HG03558 (cell line): ENCODE measurements around the gene INF2.
"Not testable (repeated sequence)": the region's sequence is repeated elsewhere in the genome, so short reads cannot be mapped to it uniquely, and the experiment has no call there.

ENCODE experiments used
- ATAC-seq: cut with Tn5 transposase; IDR thresholded peaks from one replicate; pipeline ENCODE4 v1.9.1; 2021; ENCODE audit warnings: moderate number of reproducible peaks; ENCODE audit not compliant: unreplicated experiment; ENCODE audit errors: extremely low read depth

Gene INF2

GRCh38 chr14:104715871-104716270 lies 26.5 kb downstream of the INF2 start:
- ATAC-seq = no peak

- ATAC-seq = no peak
Observed at GRCh38 chr14:104717137-104717536, 27.7 kb downstream of the INF2 start.

DNA sequence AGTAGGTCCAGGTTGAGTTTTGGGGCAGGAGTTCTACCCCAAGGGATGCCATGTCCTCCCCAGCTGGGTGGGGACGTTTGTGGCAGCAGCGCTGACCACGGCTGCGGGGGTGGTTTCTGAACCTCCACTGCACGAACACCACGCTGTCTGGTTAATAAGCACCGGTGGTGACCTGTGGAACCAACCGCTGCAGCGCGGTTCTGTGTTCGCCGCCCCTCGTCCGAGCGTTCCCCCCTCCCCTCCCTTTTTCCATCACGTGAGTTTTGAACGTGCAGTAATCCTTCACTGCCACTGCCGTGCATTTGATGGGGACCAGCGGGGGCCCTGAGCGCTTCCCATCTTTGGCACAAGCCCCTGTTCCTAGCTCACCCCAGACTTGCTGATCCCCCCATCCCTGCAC lies 28.2 kb downstream of the INF2 start:
- ATAC-seq = no peak

DNA sequence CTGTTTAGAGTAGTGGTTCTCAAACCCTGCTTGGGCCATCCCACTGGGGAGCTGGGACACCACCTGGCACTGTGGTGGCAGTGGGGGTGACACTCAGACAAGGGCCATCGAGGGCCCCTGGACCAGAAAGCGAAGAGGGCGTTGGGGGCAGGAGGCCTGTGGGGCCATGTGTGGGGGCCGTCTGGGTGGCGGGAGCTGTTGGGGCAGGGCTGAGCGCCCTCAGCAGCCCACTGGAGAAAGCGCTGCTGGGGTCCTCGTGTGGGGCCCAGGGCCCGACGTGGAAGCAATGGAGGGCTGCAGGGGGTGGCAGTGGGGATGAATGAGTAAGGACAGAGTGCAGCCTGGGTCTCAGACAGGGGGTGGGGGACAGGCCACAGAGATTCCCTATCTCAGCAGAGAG lies 28.7 kb downstream of the INF2 start:
- no peak for ATAC-seq

DNA sequence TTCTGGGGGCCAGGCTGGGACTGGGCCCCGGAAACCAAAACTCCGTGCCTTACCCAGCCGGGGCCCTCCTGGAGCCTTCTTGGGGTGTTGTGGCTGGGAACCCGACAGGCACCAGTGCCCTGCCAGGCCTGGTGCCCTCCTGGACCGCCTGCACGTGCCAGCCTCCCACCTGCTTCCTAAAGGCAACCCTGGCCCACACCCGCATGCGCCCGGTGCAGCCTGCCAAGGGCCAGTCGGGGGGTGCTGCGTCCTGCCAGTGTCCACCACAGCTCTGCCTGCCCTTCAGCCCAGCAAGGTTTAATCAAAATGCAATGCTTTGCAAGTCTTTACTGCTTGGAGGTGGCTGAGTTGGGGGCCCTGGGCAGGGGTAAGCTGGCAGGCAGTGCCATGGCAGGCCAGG lies 29.5 kb downstream of the INF2 start:
- ATAC-seq = no peak

DNA sequence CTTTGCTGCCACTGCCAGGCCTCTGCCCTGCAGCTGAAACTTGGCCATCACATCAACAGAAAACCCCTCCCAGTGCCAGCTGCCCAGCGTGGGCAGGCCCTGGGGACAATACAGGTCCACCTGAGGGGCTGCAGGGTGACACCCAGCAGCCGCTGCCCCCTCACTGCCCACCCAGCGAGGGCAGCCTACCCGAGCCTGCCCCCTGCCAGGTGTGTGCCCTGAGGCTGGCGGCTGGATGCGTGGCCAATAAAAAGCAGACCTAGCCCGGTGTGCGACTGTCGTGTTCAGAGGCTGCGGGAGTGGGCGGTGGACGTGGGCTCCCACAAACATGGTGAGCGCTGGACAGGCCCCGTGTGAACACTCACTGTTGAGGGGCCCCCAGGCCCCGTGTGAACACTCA lies 29.9 kb downstream of the INF2 start:
- no peak for ATAC-seq

- no peak for ATAC-seq
Observed at GRCh38 chr14:104721505-104722431, 32.4 kb downstream of the INF2 start.

- no peak for ATAC-seq
Observed at GRCh38 chr14:104722938-104723650, 33.7 kb downstream of the INF2 start.

DNA sequence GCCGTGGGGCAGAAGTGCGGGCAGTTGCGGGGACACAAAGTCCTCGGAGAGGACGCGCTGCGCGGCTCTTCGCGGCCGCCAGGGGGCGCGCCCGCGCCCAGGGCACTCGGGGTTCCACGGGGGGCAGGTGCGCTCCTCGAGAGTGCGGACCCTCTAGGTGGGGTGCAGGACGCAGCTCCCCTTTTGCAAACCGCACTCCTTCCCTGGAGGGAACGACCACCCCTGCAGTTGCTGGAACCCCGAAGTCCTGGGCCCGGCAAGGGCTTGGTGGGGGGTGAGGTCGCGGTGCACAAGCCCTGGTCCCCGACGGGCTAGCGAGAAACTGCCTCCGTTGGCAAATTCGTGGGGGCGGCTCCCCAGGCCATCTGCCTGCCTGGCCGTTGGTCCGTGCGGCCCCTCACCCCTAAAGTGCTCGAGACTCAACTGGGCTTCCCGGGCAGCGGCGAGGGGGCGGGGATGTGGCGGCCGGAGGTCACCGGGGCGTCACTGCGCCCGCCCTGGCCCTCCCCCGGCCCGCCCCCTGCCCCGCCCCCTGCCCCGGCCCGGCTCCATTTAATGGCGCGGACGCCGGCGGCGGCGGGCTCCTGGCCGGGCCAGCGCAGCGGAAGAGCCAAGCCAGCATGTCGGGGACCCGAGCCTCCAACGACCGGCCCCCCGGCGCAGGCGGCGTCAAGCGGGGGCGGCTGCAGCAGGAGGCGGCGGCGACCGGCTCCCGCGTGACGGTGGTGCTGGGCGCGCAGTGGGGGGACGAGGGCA lies 34.4 kb downstream of the INF2 start, which contains the start of gene ADSS1:
Gene ADSS1 (plus strand): TSS at position 579 of the 756 bp plus-strand sequence. CDS start 42 bp downstream, at position 621.
- no peak for ATAC-seq

- no peak for ATAC-seq
Observed at GRCh38 chr14:104724407-104724980, 35.1 kb downstream of the INF2 start.

DNA sequence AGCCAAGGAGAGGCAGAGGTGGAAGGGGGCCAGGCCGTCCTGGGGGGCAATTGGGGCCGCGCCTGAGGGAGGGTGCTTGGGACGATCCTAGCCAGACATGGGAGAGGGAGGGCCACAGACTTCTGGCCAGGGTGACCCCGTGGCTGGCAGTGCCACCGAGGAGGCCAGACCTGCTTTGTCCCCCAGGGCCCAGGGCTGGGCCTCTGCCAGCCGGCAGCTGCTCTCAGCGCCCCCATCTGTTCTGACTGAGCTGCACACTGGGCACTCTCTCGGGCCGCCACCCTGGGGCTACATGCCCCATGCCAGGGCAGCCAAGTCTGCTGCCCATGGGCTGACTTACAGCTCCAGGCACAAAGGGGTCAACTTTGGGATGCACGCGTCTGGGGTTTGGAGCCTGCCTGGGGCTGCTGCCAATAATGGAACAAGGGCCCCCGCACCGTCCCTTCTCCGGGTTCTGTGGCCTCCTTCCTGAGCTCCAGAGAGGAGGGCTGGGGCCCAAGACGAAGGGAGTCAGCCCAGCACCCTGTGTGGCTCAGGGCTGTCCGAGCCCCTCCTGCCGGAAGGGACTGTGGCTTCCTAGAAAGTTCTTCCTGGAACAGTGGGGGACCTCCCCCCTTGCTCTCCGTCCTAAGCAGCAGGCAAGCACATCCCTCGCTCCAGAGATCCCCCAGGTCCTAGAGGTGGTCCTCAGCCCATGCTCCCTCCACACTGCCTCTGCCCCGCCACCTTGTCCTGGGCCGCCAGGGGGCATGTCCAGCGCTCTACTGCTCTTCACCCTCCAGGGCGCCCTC lies 35.8 kb downstream of the INF2 start:
- no peak for ATAC-seq

GRCh38 chr14:104725772-104726548 lies 36.5 kb downstream of the INF2 start:
- no peak for ATAC-seq

DNA sequence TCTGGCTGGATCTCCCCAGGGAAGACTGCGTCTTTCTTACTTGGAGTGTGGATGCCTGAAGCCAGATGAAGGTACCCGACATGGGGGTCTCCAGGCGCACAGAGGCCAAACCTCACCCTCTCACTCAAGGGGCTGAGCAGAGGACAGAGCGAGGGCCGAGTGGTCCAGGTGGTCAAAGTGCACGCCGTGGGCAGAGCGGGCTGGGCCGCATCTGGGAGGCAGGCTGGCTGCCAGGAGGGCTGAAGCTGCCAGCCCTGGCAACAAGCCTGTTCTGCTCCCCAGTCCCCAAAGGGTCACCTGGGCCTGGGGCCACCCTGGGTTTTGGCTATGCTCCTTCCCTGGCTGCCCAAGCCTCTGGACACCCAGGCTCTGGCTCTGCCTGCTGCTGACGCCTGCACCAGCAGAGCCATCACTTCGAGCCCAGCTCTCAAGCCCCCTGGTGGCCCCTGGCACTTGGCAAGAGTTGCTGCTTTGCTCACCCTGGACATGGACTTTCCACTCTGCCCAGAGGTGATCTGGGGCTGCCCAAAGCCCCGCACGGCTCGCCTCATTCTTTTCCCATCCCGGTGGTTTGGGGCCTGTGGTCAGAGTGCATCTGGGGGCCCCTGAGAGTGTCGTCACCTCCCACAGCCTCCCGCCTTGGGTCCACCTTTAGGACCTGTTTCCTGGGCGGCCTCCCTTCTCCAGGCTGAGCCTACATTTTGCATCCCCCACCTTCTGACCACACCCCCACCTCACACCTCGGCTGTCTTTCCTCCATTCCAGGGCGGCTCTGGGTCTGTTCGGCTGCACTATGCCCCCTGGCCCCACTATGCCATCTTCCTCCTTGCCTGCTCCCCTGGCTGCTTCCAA lies 37.4 kb downstream of the INF2 start:
- no peak for ATAC-seq

- no peak for ATAC-seq
Observed at GRCh38 chr14:104728631-104729030, 39.2 kb downstream of the INF2 start.

- ATAC-seq = not testable (repeated sequence)
Observed at GRCh38 chr14:104729176-104729834, 39.9 kb downstream of the INF2 start.

- ATAC-seq = no peak
Observed at GRCh38 chr14:104729835-104730181, 40.4 kb downstream of the INF2 start.

DNA sequence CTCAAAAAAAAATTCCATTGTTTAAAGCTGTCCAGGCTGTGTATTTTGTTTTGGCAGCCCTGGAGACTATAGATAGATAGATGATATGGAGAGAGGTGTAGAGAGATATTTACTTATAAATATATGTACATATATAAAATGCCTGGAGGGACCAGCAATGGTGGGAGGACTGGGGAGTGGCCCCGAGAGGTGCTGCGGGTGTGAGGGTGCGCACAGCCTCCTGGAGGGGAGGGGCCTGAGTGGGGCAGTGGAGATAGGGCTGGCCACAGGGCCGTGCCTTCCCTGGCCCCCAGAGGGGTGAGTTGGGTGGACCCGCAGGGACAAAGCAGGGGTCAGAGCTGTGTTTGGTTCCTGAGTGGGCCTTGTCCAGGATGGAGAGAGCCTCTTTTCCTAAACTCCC lies 41.1 kb downstream of the INF2 start:
- ATAC-seq = no peak
